ENCODE measurements around the gene JOSD2.

The JOSD2 gene

DNA sequence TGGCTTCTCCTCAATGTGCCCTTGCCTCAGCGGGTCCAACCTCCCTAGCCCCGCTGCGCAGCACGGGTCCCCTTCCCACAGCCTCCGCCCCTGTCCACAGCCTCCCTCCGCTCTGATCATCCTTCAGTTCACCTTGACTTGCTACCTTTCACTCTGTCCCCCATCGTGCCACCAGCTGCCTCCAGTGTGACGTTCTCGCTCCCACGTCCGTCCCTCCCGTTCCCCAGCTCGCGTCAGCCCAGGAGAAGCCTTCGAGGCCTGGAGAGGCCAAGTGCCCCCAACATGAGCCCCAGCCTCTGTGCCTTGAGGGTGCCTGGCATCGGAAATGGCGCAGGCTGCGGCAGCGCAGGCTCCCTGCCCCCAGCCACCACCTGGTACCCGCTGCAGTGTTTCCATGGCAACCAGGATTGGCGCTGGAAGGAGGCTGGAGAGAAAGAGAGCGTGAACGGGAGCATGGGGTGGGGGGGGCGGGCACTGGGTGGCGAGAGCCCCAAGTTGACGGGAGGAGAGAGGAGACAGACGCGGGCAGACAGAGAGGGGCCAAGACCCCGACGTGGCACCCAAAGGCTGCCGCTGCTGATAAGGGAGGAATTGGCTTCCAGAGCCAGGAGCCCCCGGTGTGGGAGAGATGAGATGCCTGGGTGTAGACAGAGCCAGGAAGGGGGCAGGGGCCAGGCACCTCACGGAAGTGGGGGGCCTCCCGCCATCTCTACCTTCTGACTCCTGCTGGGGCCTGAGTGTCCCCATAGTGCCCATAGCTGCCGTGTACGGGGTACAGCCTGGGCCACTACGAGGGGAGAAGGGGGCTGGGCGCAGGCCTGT is 3.6 kb upstream of the JOSD2 start:
- no peak overlapping the region for H3K27ac ChIP-seq
- no peak for DNase-seq (ENCODE audit: low read depth, low spot score)

DNA sequence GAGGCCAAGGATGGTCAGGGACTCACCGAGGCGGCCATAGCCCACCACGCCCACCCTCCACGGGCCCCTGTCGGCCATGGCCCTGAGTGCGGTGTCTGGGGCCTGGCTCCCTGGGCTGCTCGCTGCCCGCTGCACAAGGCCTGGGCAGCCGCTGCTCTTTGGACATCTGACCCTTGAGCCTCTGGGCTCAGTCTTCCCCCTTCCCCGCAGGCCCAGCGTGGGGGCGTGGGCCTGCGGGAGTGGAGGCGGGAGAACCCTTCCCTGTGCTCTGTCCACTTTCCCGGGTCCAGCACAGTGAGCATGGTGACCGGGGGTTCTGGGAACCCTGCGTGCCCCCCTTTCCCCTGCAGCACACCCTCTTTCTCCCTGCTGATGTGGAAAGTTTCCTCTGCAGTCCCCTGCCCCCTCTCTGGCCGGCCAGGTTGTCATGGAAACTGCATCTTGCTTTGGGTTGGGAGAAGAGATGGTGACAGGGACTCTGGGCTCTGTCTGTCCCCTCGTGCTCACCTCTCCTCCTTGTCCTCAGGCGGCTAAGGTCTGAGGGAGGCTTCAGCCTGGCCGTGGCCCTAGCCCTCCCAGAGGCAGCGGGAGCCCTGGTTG is 2.9 kb upstream of the JOSD2 start, which contains the start of gene ASPDH:
Gene ASPDH, minus strand, starts transcription at position 168 of the 600 bp plus-strand sequence. Its CDS starts 90 bp downstream, at position 78.
- no peak within 1 kb of the TSS for H3K27ac ChIP-seq
- DNase-seq (ENCODE audit: low read depth, low spot score) = no peak

DNA sequence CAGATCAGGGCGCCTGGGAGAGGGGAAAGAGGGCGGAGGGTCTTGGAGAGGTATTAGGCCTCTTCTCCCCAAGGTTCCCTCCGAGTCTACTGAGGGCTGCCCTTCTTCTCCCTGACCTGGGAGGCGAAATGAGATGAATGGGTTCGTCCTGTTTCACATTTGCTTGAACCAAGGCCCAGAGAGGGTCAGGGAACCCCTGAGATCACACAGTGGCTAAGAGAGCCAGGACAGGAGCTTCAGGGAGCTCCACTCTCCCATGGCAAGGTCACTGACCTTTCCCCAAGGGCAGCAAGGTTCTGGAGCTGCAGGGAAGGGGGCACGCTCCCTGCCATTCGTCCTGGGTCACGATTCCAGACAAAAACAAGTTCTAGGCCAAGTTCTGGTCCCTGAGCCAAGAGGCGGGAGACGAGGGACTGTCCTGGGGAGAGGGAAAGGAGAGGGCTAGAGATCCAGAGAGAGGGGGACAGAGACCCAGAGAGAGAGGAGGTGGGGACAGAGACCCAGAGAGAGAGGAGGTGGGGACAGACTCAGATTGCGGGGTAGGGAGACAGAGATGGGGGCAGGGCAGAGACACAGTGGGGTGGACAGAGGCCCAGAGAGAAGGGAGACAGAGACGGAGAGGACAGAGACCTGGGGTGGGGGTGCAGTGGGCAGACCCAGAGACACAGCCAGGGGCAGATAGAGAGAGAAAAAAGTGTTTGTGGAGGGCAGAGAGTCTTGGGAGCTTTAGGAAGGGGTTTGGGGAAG is 2.2 kb upstream of the JOSD2 start:
- no peak overlapping the region for H3K27ac ChIP-seq
- no peak for DNase-seq (ENCODE audit: low read depth, low spot score)

DNA sequence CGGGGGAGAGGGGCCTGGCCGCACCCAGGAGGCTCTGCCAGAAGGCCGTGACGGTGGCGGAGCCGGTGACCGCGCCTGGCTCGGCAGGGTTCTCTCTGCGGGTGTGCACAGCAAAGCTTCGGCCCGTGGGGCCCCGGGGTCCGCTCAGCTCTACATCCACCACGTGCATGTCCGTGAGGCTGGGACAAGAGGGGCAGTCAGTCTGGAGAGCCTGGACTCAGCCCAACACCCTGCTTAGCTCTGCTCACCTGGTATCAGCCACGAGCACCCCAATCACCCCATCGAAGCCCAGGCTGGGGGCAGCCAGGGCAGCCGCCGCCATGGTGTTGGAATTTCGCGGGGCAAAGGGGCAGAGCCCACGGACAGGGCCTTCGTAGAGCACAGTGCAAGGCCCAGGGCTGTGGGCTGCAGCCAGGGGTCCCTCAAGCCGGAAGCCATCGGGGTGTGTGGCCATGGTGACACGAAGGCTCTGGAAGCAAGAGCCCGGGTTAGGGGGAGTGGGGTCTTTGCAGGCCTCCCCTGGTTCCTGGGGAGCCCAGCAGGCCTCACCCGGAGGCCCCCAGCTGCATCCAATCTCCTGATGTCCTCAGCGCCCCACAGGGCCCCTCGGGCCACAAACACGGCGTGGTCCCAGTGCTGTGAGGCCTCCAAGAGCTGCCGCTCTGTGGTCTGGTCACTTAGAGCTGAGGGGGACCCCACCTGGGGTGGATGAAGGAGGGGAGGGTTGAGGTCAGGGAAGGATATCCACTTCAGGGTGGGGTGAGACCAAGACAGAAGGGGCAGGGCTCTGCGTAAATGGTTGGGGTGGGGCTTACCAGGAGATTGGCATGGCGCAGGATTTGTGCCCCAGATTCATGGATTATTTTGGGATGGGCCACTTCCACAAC is 1.4 kb upstream of the JOSD2 start:
- H3K27ac ChIP-seq = no peak overlapping the region
- DNase-seq (ENCODE audit: low read depth, low spot score) = no peak

DNA sequence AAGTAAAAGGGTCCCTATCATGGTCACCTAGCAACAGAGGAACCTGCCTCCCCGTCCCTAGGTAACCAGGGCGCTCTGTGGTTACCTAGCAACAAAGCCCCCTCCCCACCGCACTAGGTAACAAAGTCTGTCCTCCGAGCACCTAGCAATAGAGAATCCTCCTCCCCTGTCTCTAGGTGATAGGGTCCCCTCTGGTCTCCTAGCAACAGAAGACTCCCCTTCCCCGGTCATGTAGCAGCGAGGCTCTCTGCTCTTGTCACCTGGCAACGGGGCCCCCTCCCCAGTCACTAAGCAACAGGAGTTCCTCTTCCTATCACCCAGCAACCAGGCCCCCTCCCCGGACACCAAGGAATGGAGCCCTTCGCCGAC is 307 bp downstream of the JOSD2 start:
- DNase-seq (ENCODE audit: low read depth, low spot score) = no peak
- peak overlapping the region; percentile 40 for H3K27ac ChIP-seq

DNA sequence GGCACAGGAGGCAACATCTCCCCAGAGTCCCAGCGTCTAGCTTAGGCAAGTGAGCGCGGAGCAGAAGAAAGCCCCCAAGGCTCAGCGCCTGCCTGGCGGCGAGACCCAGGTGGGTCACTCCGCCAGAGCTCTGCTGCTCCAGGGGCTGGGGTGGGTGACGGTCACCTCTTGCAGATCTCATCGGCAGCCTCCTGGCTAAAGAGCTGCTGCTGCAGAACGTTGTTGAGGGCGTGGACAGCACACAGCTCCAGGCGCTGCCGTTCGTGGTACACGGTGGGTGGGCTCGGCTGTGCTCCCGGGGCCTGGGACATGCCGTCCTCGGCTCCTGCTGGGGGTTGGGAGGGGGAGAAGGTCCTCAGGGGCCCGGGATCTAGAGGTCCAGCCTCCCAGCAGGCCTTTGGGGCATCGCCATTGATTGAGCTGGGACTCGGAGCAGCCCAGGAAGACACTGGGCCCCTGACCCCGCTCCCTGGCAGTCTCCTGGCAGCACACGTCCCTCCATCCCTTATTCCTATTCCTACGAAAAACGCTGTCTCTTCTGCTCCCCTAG is 795 bp downstream of the JOSD2 start:
- no peak for DNase-seq (ENCODE audit: low read depth, low spot score)

DNA sequence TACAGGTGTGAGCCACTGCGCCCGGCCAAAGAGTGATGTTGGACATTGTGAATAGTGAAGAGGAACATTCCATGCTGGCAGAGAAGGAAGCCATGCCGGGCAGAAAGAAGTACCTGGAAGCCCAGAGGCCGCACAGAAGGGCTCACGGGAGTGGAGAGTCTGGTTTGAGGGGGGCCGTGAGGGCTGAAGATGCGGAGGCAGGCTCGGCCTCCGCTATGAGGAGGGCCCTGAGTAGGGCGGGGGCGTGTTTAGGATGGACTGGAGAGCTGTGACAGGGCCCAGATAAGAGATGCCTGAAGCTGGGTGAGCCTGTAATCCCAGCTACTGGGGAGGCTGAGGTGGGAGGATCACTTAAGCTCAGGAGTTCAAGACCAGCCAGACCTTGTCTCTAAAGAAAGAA is 1.6 kb downstream of the JOSD2 start:
- DNase-seq (ENCODE audit: low read depth, low spot score) = no peak
- H3K27ac ChIP-seq = no peak overlapping the region

More for the DNA sequence above, 795 bp downstream of the JOSD2 start:
- peak overlapping the region; percentile 40 for H3K27ac ChIP-seq

DNA sequence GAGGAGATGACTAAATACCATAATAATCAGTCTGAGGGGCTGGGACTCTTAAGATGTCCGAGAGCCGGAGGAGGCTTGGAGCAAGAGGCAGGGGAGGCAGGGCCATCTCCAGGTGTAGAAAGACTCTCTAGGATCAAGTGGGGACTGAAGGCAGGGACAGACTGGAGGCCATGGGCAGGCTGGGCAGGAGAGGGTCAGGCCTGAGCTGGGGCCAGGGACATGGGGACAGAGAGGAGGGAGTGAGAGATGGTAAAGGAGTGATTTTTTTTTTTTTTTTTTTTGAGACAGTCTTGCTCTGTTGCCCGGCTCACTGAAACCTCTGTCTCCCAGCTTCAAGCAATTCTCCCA is 2.2 kb downstream of the JOSD2 start:
- DNase-seq (ENCODE audit: low read depth, low spot score) = no peak
- no peak overlapping the region for H3K27ac ChIP-seq

DNA sequence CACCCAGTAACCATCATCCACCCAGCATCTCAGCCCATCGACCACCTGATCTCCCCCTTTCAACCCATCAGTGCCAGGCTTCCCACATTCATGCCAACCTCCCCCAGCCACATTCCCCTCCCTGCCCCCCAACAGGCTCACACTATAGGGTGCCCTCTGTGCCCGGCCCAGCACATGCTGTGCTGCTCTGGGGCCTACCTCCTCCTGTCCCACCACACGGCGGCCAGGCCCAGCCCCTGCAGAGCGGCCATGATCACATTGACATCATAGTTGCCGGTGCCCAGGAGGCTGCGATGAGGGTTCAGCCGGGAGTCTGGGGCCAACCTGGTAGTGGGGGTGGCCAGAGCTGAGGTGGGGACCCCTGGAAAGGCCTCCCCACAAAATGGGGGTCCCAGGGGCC is 3.6 kb downstream of the JOSD2 start:
- H3K27ac ChIP-seq = no peak overlapping the region
- DNase-seq (ENCODE audit: low read depth, low spot score) = no peak

DNA sequence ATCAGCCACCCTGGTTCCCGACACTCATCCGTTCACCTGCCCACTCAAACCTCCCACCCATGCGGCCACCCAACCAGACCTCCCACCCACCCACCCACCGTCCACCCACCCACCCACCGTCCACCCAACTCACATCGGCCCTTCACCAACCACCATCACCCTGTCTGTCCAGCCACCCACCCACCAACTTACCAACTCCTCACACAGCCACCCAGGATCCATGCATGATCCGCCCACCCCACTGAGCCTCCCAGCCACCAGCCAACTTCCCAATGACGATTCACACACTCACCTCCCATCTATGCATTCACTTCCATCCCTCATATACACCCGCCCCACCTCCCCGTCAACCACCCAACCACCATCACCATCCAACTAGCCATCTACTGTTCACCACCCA is 4.3 kb downstream of the JOSD2 start:
- no peak overlapping the region for H3K27ac ChIP-seq
- no peak for DNase-seq (ENCODE audit: low read depth, low spot score)

DNA sequence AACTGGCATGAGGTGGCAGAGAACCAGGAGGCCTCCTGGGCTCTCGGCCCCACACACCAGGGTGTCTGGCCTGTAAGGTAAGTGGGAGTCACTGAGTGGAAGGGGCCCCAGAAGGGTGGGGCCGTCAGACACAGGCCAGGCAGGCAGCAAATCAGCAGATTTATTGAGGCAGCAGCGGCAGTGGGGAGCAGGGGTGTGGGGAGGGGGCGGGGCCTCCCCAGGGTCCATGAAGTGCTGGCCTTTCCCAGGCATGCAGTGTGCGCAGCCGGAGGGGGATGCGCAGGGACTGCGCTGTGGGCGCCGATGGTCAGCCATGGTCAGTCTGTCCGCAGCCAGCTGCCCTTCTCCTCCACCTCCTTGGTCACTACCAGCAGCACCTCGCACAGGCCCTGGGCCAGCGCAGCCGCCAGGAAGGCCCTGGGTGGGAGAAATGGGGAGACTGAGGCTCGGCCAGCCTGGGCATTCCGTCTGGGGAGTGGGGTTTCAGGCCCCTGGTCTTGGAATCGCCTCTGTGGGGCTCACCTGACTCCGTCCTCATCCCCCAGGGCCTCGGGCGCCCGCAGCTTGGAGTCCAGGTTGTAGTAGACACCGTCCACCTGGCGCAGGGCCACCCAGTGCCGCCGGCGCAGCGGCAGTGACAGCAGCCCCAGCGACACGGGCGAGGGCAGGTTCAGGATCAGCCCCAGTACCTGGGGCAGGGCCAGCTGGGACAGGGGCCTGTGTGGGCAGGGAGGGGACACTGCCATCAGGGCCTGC is 5.0 kb downstream of the JOSD2 start:
- no peak overlapping the region for H3K27ac ChIP-seq
- no peak for DNase-seq (ENCODE audit: low read depth, low spot score)

DNA sequence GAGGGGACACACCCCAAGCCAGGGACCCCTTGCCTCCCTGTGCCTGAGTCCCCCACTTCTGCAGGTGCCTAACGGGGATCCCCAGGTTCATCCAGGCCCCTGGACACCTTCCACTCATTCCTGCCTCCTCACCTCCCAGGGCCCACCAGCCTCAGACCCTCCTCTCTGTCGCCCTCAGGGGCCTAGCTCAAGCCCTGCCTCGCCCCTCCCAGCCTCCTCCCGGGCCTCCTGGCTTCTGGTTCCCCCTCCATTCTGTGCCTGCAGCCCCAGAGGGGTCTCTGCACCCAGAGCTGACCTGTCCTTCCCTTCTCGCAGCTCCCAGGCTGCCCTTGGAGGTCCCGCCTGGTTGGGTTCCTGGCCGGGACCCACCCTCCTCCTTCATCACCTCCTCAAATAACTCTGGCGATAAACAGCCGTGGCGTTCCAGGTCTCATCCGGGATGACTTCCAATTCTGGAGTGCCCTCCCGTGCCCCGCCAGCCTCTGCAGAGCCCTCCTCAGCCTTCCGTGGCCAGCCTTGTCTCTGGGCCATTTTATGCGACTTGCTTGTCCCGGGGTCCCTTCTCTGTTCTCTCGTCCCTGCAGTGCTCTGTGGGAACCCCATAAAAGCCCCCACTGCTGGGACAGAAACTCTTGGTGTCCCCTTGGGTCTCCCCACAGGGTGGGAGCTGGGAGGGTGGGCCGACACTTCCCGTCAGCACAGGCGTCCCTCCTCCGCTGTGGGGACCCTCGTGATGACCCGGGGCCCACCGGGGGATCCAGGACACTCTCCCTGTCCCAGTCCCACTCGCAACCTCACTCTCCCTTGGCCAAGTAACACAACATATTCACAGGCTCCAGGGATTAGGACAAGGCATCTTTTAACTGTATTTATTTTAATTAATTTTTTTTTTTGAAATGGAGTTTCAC is 9.2 kb downstream of the JOSD2 start:
- no peak for DNase-seq (ENCODE audit: low read depth, low spot score)
- H3K27ac ChIP-seq = no peak overlapping the region

DNA sequence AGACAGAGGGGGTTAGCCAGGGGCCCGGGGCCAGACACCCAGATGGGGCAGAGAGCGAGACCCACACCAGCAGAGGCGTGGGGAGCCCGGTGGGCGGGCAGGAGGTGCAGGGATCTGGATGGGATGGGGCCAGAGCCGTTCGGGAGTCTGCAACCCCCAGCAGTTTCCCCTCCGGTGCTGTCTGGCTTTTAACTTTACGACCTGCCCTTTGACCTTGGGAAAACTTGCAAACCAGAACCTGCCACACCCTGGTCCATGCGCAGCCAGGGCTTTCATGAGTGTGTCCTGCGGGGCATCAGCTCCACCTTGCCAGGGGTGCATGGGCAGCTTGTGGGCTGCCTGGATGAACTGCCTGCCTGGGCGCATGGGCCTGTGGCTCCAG is 9.8 kb downstream of the JOSD2 start:
- H3K27ac ChIP-seq = no peak overlapping the region
- DNase-seq (ENCODE audit: low read depth, low spot score) = no peak

DNA sequence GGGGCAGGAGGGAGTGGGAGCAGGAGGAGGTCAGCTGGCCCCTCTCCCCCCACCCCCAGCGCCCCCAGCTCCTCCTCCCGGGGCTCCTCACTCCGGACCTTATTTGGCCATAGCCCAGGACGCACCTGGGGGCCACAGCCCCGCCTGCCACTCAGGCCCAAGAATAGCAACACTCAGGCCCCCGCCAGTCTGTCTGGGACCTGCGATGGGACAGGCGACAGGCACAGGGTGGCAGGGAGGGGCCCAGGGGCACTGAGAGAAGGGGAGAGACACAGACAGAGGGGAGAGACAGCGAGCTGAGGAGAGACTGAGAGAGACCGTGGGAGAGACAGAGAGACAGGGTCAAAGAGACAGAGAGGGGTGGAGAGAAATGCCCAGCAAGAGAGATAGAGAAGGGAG is 10.2 kb downstream of the JOSD2 start:
- H3K27ac ChIP-seq = no peak overlapping the region
- DNase-seq (ENCODE audit: low read depth, low spot score) = no peak

DNA sequence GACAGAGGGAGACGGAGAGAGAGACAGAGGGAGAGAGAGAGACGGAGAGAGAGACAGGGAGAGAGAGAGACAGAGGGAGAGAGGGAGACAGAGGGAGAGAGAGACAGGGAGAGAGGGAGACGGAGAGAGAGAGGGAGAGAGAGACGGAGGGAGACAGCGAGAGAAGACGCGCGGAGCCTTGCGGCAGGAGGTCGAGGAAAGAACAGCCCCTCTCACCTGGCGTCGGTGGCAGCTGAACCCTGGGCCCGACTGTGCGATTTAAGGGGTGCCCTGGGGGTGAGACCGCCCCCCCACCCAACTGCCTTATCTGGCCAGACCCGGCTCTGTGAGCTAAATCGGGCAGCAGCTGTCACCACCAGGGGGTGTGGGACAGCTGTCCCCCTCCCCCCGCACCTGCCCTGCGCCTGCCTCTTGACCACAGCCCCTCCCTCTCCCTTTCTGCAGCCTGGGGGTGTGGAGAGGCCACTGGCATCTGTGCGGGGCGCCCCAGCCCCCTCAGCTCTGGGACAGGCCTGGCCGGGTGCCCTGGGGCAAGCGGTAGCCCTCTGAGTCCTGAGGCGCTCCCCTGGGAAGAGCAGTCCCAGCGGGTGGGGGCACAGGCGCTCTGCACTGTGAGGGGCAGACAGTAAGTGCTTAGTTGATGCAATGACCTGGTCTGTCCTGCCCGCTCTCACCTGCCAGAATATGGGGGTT is 10.8 kb downstream of the JOSD2 start:
- no peak overlapping the region for H3K27ac ChIP-seq
- no peak for DNase-seq (ENCODE audit: low read depth, low spot score)

DNA sequence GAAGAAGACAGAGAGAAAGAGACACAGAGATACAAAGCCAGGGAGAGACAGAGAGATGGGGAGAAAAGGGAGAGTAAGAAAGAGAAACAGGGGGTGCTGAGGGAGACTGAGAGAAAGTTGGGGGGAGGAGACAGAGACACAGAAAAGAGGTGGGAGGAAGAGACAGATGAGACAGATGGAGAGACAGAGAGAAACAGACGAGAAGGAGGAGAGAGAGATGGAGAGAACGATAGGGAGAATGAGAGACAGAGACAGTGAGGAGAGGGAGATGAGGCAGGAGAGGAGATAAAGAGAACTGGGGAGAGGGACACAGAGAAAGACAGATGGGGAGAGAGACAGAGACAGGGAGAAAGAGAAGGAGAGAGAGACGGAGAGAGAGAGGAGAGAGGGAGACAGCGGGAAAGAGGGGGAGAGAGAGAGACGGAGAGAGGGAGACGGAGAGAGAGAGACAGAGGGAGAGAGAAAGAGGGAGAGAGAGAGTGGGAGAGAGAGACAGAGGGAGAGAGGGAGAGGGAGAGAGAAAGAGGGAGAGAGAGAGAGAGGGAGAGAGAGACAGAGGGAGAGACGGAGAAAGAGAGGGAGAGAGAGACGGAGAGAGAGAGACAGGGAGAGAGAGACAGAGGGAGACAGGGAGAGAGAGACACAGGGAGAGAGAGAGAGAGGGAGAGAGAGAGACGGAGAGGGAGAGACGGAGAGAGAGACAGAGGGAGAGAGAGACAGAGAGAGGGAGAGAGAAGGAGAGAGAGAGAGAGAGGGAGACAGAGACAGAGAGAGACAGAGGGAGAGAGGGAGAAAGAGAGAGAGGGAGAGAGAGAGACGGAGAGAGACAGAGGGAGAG is 12.6 kb downstream of the JOSD2 start:
- no peak for DNase-seq (ENCODE audit: low read depth, low spot score)
- no peak overlapping the region for H3K27ac ChIP-seq

DNA sequence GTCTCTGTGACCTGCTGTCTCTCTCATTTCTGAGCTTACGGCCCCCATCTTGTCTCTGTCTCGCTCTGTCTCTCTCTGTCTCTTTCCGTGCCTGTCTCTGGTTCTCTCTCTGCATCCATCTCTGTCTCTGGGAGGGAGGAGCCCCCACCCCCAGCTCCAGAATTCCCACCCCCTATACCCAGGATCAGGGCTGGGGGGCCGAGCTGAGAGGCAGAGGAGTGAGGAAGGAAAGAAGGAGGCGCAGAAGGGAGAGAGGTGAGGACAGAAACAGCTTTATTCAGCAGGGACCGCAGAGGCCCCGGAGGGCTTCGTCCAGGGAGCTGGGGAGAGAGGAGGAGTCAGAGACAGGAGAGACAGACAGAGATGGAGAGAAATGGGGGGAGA is 14.0 kb downstream of the JOSD2 start:
- no peak for DNase-seq (ENCODE audit: low read depth, low spot score)
- H3K27ac ChIP-seq = no peak overlapping the region
